Neutrophil (primary cell): Measurements from ENCODE around the gene CLEC9A.

Source experiments
- H3K27ac ChIP-seq: fragments of 200-600 bp; sonication (generic); 2 replicates; pipeline ENCODE4 v1.5.1; 2016; ENCODE audit warnings: mild to moderate bottlenecking, moderate library complexity
- H3K27me3 ChIP-seq: fragments of 200-600 bp; sonication (generic); 2 replicates; pipeline ENCODE4 v1.6.0; 2016; ENCODE audit warnings: mild to moderate bottlenecking
- H3K36me3 ChIP-seq: fragments of 200-600 bp; sonication (generic); 2 replicates; pipeline ENCODE4 v1.5.1; 2017
- H3K4me1 ChIP-seq, 2 experiments: fragments of 200-600 bp in 1 of 2; sonication (generic) in 1 of 2; 1 replicate in 1 of 2; 2 replicates in 1 of 2; pipeline versions ENCODE4 v1.5.1 to v1.6.1; 2013 to 2016; ENCODE audit warnings: low read depth in 1 of 2, low read length in 1 of 2, mild to moderate bottlenecking in 1 of 2, moderate library complexity in 1 of 2; ENCODE audit not compliant: control insufficient read depth in 1 of 2, insufficient read depth in 1 of 2
- H3K4me3 ChIP-seq, 2 experiments: fragments of 200-600 bp in 1 of 2; sonication (generic) in 1 of 2; 1 replicate in 1 of 2; 2 replicates in 1 of 2; pipeline ENCODE4 v1.5.1; 2013 to 2016; ENCODE audit warnings: low read depth in 1 of 2, low read length in 1 of 2, mild to moderate bottlenecking in 1 of 2, moderate library complexity in 1 of 2
- H3K9me3 ChIP-seq: fragments of 200-600 bp; sonication (generic); 2 replicates; pipeline ENCODE4 v1.5.1; 2016
- TF ChIP-seq, protein P1 (sequence below): fragments of 200-600 bp; sonication (generic); IDR thresholded peaks from 2 replicates; pipeline ENCODE4 v1.5.1; 2016; ENCODE audit warnings: antibody characterized with exemption

The CLEC9A gene

DNA sequence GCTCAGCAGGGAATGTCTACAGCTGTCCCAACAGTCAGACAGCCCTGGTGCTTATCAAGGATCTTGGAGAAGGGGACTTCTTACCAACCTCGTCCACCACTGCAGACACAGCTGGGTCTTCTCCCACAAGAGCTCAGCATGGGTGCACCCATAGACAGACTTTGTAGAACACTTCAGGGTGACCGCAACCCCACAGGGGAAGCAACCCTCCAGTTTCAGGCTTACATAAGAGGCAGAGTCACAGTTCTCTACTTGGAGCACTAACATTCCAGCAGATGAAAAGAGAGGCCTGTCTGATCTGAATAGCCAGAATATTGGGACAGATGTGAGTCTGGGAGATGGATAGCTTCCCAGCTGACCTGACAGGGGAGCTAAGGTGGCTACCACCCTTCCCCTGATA lies 71.8 kb downstream of the CLEC9A start:
- Histone ChIP-seq H3K27me3 (no peaks in the 10 kb centered on the region), H3K27ac (peak overlapping the region; percentile 68), H3K4me3 (no peak overlapping the region), H3K9me3 (no peaks in the 10 kb centered on the region), H3K4me1 (peaks cover 11 to 16% of the 10 kb centered on the region in 2 experiments), H3K36me3 (no peaks in the 10 kb centered on the region)
- TF ChIP-seq, protein P1, sequence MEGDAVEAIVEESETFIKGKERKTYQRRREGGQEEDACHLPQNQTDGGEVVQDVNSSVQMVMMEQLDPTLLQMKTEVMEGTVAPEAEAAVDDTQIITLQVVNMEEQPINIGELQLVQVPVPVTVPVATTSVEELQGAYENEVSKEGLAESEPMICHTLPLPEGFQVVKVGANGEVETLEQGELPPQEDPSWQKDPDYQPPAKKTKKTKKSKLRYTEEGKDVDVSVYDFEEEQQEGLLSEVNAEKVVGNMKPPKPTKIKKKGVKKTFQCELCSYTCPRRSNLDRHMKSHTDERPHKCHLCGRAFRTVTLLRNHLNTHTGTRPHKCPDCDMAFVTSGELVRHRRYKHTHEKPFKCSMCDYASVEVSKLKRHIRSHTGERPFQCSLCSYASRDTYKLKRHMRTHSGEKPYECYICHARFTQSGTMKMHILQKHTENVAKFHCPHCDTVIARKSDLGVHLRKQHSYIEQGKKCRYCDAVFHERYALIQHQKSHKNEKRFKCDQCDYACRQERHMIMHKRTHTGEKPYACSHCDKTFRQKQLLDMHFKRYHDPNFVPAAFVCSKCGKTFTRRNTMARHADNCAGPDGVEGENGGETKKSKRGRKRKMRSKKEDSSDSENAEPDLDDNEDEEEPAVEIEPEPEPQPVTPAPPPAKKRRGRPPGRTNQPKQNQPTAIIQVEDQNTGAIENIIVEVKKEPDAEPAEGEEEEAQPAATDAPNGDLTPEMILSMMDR: no peak

DNA sequence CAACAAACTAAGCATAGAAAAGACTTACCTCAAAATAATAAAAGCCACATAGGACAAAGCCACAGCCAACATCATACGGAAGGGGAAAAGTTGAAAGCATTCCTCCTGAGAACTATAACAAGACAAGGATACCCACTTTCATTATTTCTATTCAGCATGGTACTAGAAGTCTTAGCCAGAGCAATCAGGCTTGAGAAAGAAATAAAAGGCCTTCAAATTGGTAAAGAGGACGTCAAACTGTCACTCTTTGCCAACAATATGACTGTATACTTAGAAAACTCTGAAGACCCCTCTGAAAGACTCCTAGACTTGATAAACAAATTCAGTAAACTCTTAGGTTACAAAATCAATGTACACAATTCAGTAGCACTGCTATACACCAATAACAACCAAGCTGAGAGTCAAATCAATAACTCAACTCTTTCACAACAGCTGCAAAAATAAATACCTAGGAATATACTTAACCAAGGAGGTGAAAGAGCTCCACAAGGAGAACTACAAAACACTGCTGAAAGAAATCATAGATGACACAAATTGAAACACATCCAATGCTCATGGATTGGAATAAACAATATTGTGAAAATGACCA lies 79.9 kb downstream of the CLEC9A start:
- no peaks in the 10 kb centered on the region for H3K27me3 ChIP-seq
- H3K4me3 ChIP-seq: no peak overlapping the region
- H3K4me1 ChIP-seq: no peaks in the 10 kb centered on the region
- TF ChIP-seq, protein P1: no peak
- no peak overlapping the region for H3K27ac ChIP-seq
- peaks cover 5% of the 10 kb centered on the region for H3K36me3 ChIP-seq
- no peaks in the 10 kb centered on the region for H3K9me3 ChIP-seq

DNA sequence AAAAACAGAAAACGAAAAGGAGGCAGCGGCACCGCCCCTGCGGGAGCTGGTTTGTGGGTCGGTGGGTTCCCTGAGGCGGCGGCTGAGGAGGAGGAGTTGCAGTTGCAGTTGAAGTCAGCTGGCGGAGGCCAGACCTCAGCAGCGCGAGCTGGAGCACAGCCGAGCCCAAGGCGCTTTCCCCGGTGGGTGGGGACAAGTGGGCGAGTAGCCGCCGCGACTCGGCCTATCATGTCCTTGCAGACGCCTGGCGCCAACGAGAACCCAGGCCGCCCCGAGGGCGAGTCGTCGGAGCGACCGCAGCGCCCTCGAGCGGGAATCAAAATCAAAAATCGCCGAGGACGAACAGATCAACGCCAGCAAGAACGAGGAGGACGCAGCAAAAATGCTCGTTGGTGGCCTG lies 81.0 kb downstream of the CLEC9A start:
- Histone ChIP-seq H3K27me3 (no peaks in the 10 kb centered on the region), H3K9me3 (no peaks in the 10 kb centered on the region), H3K27ac (no peak overlapping the region), H3K4me1 (no peaks in the 10 kb centered on the region), H3K36me3 (peaks cover 16% of the 10 kb centered on the region), H3K4me3 (no peak overlapping the region)
- TF ChIP-seq, protein P1: no peak

DNA sequence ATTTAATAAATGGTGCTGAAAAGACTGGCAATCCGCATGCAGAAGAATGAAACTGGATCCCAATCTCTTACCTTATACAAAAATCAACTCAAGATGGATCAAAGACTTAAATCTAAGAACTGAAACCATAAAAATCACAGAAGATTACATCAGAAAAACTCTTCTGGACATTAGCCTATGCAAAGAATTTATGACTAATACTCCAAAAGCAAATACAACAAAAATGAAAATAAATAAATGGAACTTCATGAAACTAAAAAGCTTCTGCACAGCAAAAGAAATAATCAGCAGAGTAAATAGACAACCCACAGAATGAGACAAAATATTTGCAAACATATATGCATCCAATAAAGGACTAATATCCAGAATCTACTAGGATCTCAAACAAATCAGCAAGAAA lies 82.6 kb downstream of the CLEC9A start:
- TF ChIP-seq, protein P1: no peak
- Histone ChIP-seq H3K27me3 (no peaks in the 10 kb centered on the region), H3K36me3 (peaks cover 32% of the 10 kb centered on the region), H3K4me1 (no peaks in the 10 kb centered on the region), H3K27ac (no peak overlapping the region), H3K9me3 (no peaks in the 10 kb centered on the region), H3K4me3 (no peak overlapping the region)

DNA sequence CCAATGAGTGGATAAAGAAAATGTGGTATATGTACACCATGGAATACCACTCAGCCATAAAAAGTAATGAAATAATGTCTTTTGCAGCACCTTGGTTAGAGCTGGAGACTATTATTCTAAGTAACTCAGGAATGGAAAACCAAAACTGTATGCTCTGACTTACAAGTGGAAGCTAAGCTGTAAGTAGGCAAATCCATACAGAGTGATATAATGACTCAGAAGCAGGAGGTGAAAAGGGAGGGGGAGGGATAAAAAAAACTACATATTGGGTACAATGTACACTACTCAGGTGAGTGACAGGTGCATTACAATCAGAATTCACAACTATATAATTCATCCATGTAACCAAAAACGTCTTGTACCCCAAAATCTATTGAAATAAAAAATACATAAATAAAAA lies 83.4 kb downstream of the CLEC9A start:
- TF ChIP-seq, protein P1: no peak
- peaks cover under 1 to 2% of the 10 kb centered on the region in 2 experiments for H3K4me1 ChIP-seq
- no peaks in the 10 kb centered on the region for H3K27me3 ChIP-seq
- peaks cover 41% of the 10 kb centered on the region for H3K36me3 ChIP-seq
- no peak overlapping the region for H3K27ac ChIP-seq
- no peaks in the 10 kb centered on the region for H3K9me3 ChIP-seq
- no peak overlapping the region for H3K4me3 ChIP-seq
